HS-5 (cell line): ENCODE measurements around the gene STUB1.

Source experiments
- DNase-seq: peaks from one replicate; pipeline ENCODE4 v3.0.0-alpha.2; 2012; ENCODE audit warnings: low read depth

The STUB1 gene

GRCh38 chr16:725463-726187, 45.4 kb downstream of the STUB1 start:
- DNase-seq = no peak

GRCh38 chr16:726188-726437, 45.9 kb downstream of the STUB1 start:
- no peak for DNase-seq

GRCh38 chr16:726438-727290, 46.5 kb downstream of the STUB1 start, which contains the start of the genes CCDC78 and HAGHL:
CCDC78 (minus strand) TSS chr16:726443; CDS start chr16:726367, 76 bp downstream.
HAGHL (plus strand) TSS chr16:727106; CDS start chr16:727510, 404 bp downstream.
- no peak for DNase-seq

- no peak for DNase-seq
These were observed 47.2 kb downstream of the STUB1 start for GRCh38 chr16:727291-727977.

GRCh38 chr16:728131-728889, 48.1 kb downstream of the STUB1 start:
- DNase-seq = no peak

- no peak for DNase-seq
These were observed 48.9 kb downstream of the STUB1 start for GRCh38 chr16:728890-729744.

GRCh38 chr16:729768-730665, 49.8 kb downstream of the STUB1 start:
- no peak for DNase-seq

GRCh38 chr16:730666-731509, 50.7 kb downstream of the STUB1 start:
- DNase-seq = no peak

- DNase-seq = no peak
These were observed 52.1 kb downstream of the STUB1 start for GRCh38 chr16:732332-732731.
